Caco-2 (cell line): ENCODE measurements around the gene CENPP. TPM values are rescaled to one million over a fixed set of nuclear protein-coding genes. Genes with fewer than 3 reads are reported as not detected.

Experiments used
- BruUV-seq: library from RNA; stranded (reverse); fragments of 400-500 nt; replicated peaks from 2 replicates; lab custom pipeline; 2021; lab: Mats Ljungman, UMichigan
- CTCF ChIA-PET: fragments of 300-600 bp; sonication (Branson Sonifier 250); formaldehyde crosslinking; loops from one replicate; lab custom pipeline; 2022; ENCODE audit warnings: antibody characterized with exemption; lab: Charles Lee
- POLR2A ChIA-PET: fragments of 300-600 bp; sonication (Branson Sonifier 250); formaldehyde crosslinking; loops from one replicate; lab custom pipeline; 2022; ENCODE audit warnings: antibody characterized with exemption; lab: Charles Lee
- DNase-seq, 2 experiments: peaks; one replicate each; pipeline versions ENCODE4 v3.0.0 to v3.0.0-alpha.2; 2020 to 2022
- H3K27me3 ChIP-seq: replicated peaks from 2 replicates; pipeline ENCODE4 v1.6.0; 2011; ENCODE audit warnings: low read length; ENCODE audit not compliant: control insufficient read depth, insufficient read depth
- H3K36me3 ChIP-seq: 2 replicates; pipeline ENCODE4 v1.5.1; 2011; ENCODE audit warnings: low read length; ENCODE audit not compliant: control insufficient read depth, insufficient read depth
- H3K4me1 ChIP-seq: fragments of 250-450 bp; sonication (Bioruptor Pico); 2 replicates; pipeline ENCODE4 v1.5.1; 2020; ENCODE audit warnings: mild to moderate bottlenecking
- H3K4me3 ChIP-seq: 2 replicates; pipeline ENCODE4 v1.5.1; 2011; ENCODE audit warnings: low read depth, mild to moderate bottlenecking, control low read depth, low read length
- H3K9me3 ChIP-seq: fragments of 250-450 bp; sonication (Bioruptor Pico); 2 replicates; pipeline ENCODE4 v1.5.1; 2020; ENCODE audit warnings: mild to moderate bottlenecking, moderate library complexity
- H3K27ac Mint-ChIP-seq: one replicate; pipeline ENCODE4 v1.8.0; 2022; ENCODE audit warnings: mixed read lengths; ENCODE audit not compliant: unreplicated experiment
- H3K27me3 Mint-ChIP-seq: one replicate; pipeline ENCODE4 v1.8.0; 2022; ENCODE audit warnings: mixed read lengths; ENCODE audit not compliant: insufficient read depth, unreplicated experiment
- H3K36me3 Mint-ChIP-seq: one replicate; pipeline ENCODE4 v1.8.0; 2022; ENCODE audit warnings: mild to moderate bottlenecking, mixed read lengths; ENCODE audit not compliant: insufficient read depth, unreplicated experiment
- H3K4me1 Mint-ChIP-seq: one replicate; pipeline ENCODE4 v1.8.0; 2022; ENCODE audit warnings: low read depth, mixed read lengths; ENCODE audit not compliant: unreplicated experiment
- H3K4me3 Mint-ChIP-seq: one replicate; pipeline ENCODE4 v1.8.0; 2022; ENCODE audit warnings: mild to moderate bottlenecking, moderate library complexity, mixed read lengths; ENCODE audit not compliant: unreplicated experiment
- H3K9me3 Mint-ChIP-seq: one replicate; pipeline ENCODE4 v1.8.0; 2022; ENCODE audit warnings: mixed read lengths; ENCODE audit not compliant: unreplicated experiment
- intact Hi-C: fragments of 100-400 bp; cut with micrococcal nuclease; formaldehyde crosslinking; loops from one replicate; pipeline ENCODE4 v1.10.0; 2022; ENCODE audit not compliant: unreplicated experiment
- total RNA-seq: library from RNA; stranded (reverse); gene quantifications from 2 replicates; pipeline ENCODE4 v1.2.3, GENCODE V29; 2022
- TF ChIP-seq, protein P1 (sequence below), 2 experiments: fragments of 200-600 bp in 1 of 2; IDR thresholded peaks; 1 replicate in 1 of 2; 2 replicates in 1 of 2; pipeline versions ENCODE4 v1.5.1 to v1.8.0; 2011 to 2022; ENCODE audit warnings: antibody characterized with exemption in 1 of 2, control low read depth in 1 of 2, inconsistent platforms in 1 of 2, low read depth in 1 of 2, low read length in 1 of 2, mild to moderate bottlenecking in 1 of 2, moderate library complexity in 1 of 2; ENCODE audit not compliant: insufficient read depth in 1 of 2, severe bottlenecking in 1 of 2, unreplicated experiment in 1 of 2

CENPP gene
- total RNA-seq, 1 experiment from 2014 or later: 7.6 TPM

- Mint-ChIP-seq H3K4me1 (peaks cover 2% of the 10 kb centered on the region), H3K4me3 (no peak overlapping the region), H3K9me3 (no peaks in the 10 kb centered on the region), H3K27ac (no peak overlapping the region), H3K36me3 (no peaks in the 10 kb centered on the region), H3K27me3 (no peaks in the 10 kb centered on the region)
- intact Hi-C loops: no loop called here
- ChIA-PET CTCF (no interaction called here), POLR2A (no interaction called here)
- H3K9me3 ChIP-seq: no peaks in the 10 kb centered on the region
- no peaks in the 10 kb centered on the region for H3K36me3 ChIP-seq
- H3K4me1 ChIP-seq: no peaks in the 10 kb centered on the region
- no peaks in the 10 kb centered on the region for H3K27me3 ChIP-seq
- BruUV-seq: no TSS peak
- TF ChIP-seq, protein P1, sequence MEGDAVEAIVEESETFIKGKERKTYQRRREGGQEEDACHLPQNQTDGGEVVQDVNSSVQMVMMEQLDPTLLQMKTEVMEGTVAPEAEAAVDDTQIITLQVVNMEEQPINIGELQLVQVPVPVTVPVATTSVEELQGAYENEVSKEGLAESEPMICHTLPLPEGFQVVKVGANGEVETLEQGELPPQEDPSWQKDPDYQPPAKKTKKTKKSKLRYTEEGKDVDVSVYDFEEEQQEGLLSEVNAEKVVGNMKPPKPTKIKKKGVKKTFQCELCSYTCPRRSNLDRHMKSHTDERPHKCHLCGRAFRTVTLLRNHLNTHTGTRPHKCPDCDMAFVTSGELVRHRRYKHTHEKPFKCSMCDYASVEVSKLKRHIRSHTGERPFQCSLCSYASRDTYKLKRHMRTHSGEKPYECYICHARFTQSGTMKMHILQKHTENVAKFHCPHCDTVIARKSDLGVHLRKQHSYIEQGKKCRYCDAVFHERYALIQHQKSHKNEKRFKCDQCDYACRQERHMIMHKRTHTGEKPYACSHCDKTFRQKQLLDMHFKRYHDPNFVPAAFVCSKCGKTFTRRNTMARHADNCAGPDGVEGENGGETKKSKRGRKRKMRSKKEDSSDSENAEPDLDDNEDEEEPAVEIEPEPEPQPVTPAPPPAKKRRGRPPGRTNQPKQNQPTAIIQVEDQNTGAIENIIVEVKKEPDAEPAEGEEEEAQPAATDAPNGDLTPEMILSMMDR (IDR thresholded peaks at IDR 0.05; ENCODE audit: insufficient read depth in 1 of 2, low read depth in 1 of 2, low read length in 1 of 2, severe bottlenecking in 1 of 2, unreplicated experiment in 1 of 2): no peak
- no peak for DNase-seq
- H3K4me3 ChIP-seq: no peak overlapping the region
Measured at GRCh38 chr9:92496396-92497176, 170.8 kb downstream of the CENPP start.

DNA sequence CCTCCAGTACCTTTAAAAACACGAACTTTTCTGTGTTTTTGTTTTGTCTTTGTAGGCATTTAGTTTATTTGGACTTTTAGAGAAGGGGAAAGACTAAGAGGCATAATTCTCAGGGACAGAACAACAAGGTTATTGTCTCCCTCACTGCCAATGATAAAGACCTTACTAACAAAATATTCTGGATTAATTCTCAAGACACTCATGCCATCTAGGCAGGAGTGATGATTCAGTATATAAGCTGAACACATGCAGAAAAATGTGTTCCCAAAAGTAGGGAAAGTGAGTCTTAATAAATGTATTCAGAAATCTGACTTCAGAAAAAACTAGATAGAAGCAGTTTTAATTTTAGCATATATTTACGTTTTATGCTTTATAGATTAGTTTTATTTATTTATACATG is 173.9 kb downstream of the CENPP start:
- intact Hi-C loops: no loop called here
- no TSS peak for BruUV-seq
- H3K27me3 ChIP-seq: no peaks in the 10 kb centered on the region
- H3K4me1 ChIP-seq: no peaks in the 10 kb centered on the region
- ChIA-PET POLR2A (no interaction called here), CTCF (no interaction called here)
- no peaks in the 10 kb centered on the region for H3K36me3 ChIP-seq
- H3K9me3 Mint-ChIP-seq: no peaks in the 10 kb centered on the region
- TF ChIP-seq, protein P1 (IDR thresholded peaks at IDR 0.05; ENCODE audit: insufficient read depth in 1 of 2, low read depth in 1 of 2, low read length in 1 of 2, severe bottlenecking in 1 of 2, unreplicated experiment in 1 of 2): no peak
- no peak overlapping the region for H3K4me3 Mint-ChIP-seq
- no peak overlapping the region for H3K27ac Mint-ChIP-seq
- no peaks in the 10 kb centered on the region for H3K4me1 Mint-ChIP-seq
- no peaks in the 10 kb centered on the region for H3K27me3 Mint-ChIP-seq
- H3K36me3 Mint-ChIP-seq: no peaks in the 10 kb centered on the region
- DNase-seq: no peak
- H3K4me3 ChIP-seq: no peak overlapping the region
- H3K9me3 ChIP-seq: no peaks in the 10 kb centered on the region

- TF ChIP-seq, protein P1 (IDR thresholded peaks at IDR 0.05; ENCODE audit: insufficient read depth in 1 of 2, low read depth in 1 of 2, low read length in 1 of 2, severe bottlenecking in 1 of 2, unreplicated experiment in 1 of 2): no peak
- H3K4me1 Mint-ChIP-seq: peaks cover 2% of the 10 kb centered on the region
- intact Hi-C loops: no loop called here
- DNase-seq: no peak
- no peaks in the 10 kb centered on the region for H3K9me3 Mint-ChIP-seq
- Histone ChIP-seq H3K4me3 (no peak overlapping the region), H3K9me3 (no peaks in the 10 kb centered on the region), H3K27me3 (no peaks in the 10 kb centered on the region), H3K4me1 (no peaks in the 10 kb centered on the region), H3K36me3 (no peaks in the 10 kb centered on the region)
- no peak overlapping the region for H3K4me3 Mint-ChIP-seq
- no TSS peak for BruUV-seq
- ChIA-PET POLR2A (no interaction called here), CTCF (no interaction called here)
- H3K27me3 Mint-ChIP-seq: no peaks in the 10 kb centered on the region
- H3K36me3 Mint-ChIP-seq: no peaks in the 10 kb centered on the region
- H3K27ac Mint-ChIP-seq: no peak overlapping the region
Measured at GRCh38 chr9:92500725-92501124, 175.0 kb downstream of the CENPP start.
